Activated CD8-positive, alpha-beta T cell treated with anti-CD3 and anti-CD28 coated beads for 36 hours (primary cell): ENCODE data around the gene CFAP100. TPM values are rescaled to one million over a fixed set of nuclear protein-coding genes. Genes with fewer than 3 reads are reported as not detected.

Experiments used
- ATAC-seq: fragments of 200-7000 bp; cut with Tn5 transposase; one replicate; pipeline ENCODE4 v1.10.0; 2021; ENCODE audit warnings: mild to moderate bottlenecking, moderate library complexity
- CTCF ChIA-PET: fragments of 350-600 bp; sonication (Branson Sonifier 250); formaldehyde crosslinking; loops from one replicate; lab custom pipeline; 2021; ENCODE audit warnings: antibody characterized with exemption; lab: Charles Lee
- POLR2A ChIA-PET: fragments of 350-600 bp; sonication (Branson Sonifier 250); formaldehyde crosslinking; loops from one replicate; lab custom pipeline; 2021; ENCODE audit warnings: antibody characterized with exemption; lab: Charles Lee
- DNase-seq: peaks from one replicate; pipeline ENCODE4 v3.0.0-alpha.2; 2020
- H3K27ac Mint-ChIP-seq: one replicate; pipeline ENCODE4 v1.8.0; 2021; ENCODE audit warnings: mild to moderate bottlenecking, mixed read lengths
- H3K27me3 Mint-ChIP-seq: one replicate; pipeline ENCODE4 v1.8.0; 2021; ENCODE audit warnings: mixed read lengths
- H3K36me3 Mint-ChIP-seq: one replicate; pipeline ENCODE4 v1.8.0; 2021; ENCODE audit warnings: low read depth, mixed read lengths
- H3K4me1 Mint-ChIP-seq: one replicate; pipeline ENCODE4 v1.8.0; 2021; ENCODE audit warnings: low read depth, mixed read lengths
- H3K4me3 Mint-ChIP-seq: one replicate; pipeline ENCODE4 v1.8.0; 2021; ENCODE audit warnings: mild to moderate bottlenecking, moderate library complexity, mixed read lengths
- H3K9me3 Mint-ChIP-seq: one replicate; pipeline ENCODE4 v1.8.0; 2021; ENCODE audit warnings: mixed read lengths
- CTCF ChIP-seq: fragments of 200-600 bp; IDR thresholded peaks from one replicate; pipeline ENCODE4 v1.8.0; 2022; ENCODE audit warnings: antibody characterized with exemption, mild to moderate bottlenecking
- intact Hi-C: fragments of 100-400 bp; cut with micrococcal nuclease; formaldehyde crosslinking; loops from one replicate; pipeline ENCODE4 v1.10.0; 2022
- total RNA-seq, 2 experiments: library from RNA; stranded (reverse); gene quantifications; one replicate each; pipeline ENCODE4 v1.2.3, GENCODE V29; 2021

CFAP100 gene
- total RNA-seq, 2 experiments from 2014 or later = not detected

- Mint-ChIP-seq H3K9me3 (no peaks in the 10 kb centered on the region), H3K36me3 (no peaks in the 10 kb centered on the region), H3K4me1 (no peaks in the 10 kb centered on the region), H3K27me3 (peaks cover 12% of the 10 kb centered on the region), H3K4me3 (no peak overlapping the region), H3K27ac (no peak overlapping the region)
- ChIA-PET CTCF (no interaction called here), POLR2A (interaction anchor here (1.2 kb wide), 1 partner anchor 11 kb away, joined by 4 read pairs; no protein-coding TSS in a partner anchor)
- no peak for TF ChIP-seq CTCF
- DNase-seq = no peak
- no peak for ATAC-seq
- intact Hi-C loops = no loop called here
Observed at GRCh38 chr3:126417981-126418530, 23.3 kb downstream of the CFAP100 start.

- CTCF ChIA-PET = no interaction called here
- no peak for ATAC-seq
- intact Hi-C loops = no loop called here
- TF ChIP-seq CTCF = no peak
- no peaks in the 10 kb centered on the region for H3K4me1 Mint-ChIP-seq
- POLR2A ChIA-PET = no interaction called here
- H3K27ac Mint-ChIP-seq = no peak overlapping the region
- H3K36me3 Mint-ChIP-seq = no peaks in the 10 kb centered on the region
- no peaks in the 10 kb centered on the region for H3K9me3 Mint-ChIP-seq
- no peak overlapping the region for H3K4me3 Mint-ChIP-seq
- no peak for DNase-seq
- peaks cover 12% of the 10 kb centered on the region for H3K27me3 Mint-ChIP-seq
Observed at GRCh38 chr3:126418661-126419131, 24.0 kb downstream of the CFAP100 start.

GRCh38 chr3:126419151-126419703 is 24.5 kb downstream of the CFAP100 start:
- H3K9me3 Mint-ChIP-seq = no peaks in the 10 kb centered on the region
- ChIA-PET POLR2A (no interaction called here), CTCF (no interaction called here)
- H3K36me3 Mint-ChIP-seq = no peaks in the 10 kb centered on the region
- H3K27me3 Mint-ChIP-seq = peaks cover 9% of the 10 kb centered on the region
- H3K4me1 Mint-ChIP-seq = no peaks in the 10 kb centered on the region
- no peak overlapping the region for H3K27ac Mint-ChIP-seq
- no peak for TF ChIP-seq CTCF
- DNase-seq = no peak
- intact Hi-C loops = no loop called here
- no peak overlapping the region for H3K4me3 Mint-ChIP-seq
- no peak for ATAC-seq

- no peak for TF ChIP-seq CTCF
- Mint-ChIP-seq H3K4me1 (no peaks in the 10 kb centered on the region), H3K9me3 (no peaks in the 10 kb centered on the region), H3K27me3 (peaks cover 2% of the 10 kb centered on the region), H3K36me3 (peaks cover 2% of the 10 kb centered on the region), H3K27ac (no peak overlapping the region), H3K4me3 (no peak overlapping the region)
- ChIA-PET CTCF (no interaction called here), POLR2A (no interaction called here)
- no peak for DNase-seq
- no peak for ATAC-seq
- intact Hi-C loops = no loop called here
Observed at GRCh38 chr3:126419886-126420786, 25.4 kb downstream of the CFAP100 start.
